Measurements from ENCODE around the gene GOLGA7B. TPM values are rescaled to one million over a fixed set of nuclear protein-coding genes. Genes with fewer than 3 reads are reported as not detected.

The GOLGA7B gene
- total RNA-seq, 1 donor from 2014 or later: under 0.01 TPM

DNA sequence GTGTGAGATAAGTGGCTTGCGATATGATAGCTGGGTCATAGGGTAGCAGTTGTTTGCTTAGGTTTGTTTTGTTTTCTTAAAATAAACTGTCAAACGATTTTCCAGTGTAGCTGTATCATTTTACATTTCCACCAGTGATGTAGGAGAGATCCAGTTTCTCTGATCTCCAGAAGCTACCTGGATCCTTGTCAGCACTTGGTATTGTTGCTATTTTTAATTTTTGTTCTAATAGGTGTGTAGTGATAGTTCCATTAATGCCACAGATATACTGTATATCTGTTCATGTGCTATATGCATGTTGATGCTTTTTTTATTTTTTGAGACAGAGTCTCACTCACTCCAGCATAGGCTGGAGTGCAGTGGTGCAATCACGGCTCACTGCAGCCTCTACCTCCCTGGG, 44.4 kb downstream of the GOLGA7B start:
- no peak for DNase-seq (ENCODE audit: low read depth in 2 of 2)

DNA sequence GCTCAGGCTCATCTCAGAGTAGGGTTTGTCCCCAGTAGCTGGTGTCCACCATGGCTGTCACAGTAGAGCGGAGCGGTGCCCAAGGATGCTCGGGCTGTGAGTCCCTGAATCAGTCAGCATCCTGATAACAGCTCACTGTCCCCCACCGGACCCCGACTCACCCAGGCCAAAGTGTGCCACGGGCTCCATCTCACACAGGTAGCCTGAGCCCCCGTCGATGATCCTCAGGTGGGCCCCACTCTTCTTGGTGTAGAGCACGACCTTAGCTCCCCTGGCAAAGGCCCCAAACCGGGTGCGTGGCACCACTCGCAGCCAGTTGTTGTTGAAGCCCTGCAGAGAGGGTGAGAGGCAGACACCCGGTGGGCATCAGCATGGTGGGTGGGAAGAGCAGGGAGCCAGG, 45.4 kb downstream of the GOLGA7B start:
- no peak for DNase-seq (ENCODE audit: low read depth in 2 of 2)

DNA sequence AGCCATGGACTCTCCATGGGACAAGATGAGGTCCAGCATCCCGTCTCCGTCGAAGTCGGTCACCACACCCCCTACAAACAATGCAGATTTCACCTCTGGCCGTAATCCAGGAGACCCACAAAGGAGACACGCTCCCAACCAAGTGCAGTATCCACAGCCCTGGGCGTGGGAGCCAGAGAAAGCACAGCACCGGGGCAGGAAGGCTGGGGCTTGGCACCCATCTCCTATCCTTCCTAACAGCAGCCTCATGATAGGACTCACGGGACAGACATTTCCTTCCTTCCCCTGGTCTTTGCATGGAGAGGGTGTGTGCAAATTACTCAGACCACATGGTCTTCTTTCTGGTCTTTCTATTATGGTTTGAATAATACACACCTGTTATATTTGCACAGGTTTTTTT, 46.3 kb downstream of the GOLGA7B start:
- DNase-seq (ENCODE audit: low read depth in 2 of 2): peak; percentile 92 to 97

DNA sequence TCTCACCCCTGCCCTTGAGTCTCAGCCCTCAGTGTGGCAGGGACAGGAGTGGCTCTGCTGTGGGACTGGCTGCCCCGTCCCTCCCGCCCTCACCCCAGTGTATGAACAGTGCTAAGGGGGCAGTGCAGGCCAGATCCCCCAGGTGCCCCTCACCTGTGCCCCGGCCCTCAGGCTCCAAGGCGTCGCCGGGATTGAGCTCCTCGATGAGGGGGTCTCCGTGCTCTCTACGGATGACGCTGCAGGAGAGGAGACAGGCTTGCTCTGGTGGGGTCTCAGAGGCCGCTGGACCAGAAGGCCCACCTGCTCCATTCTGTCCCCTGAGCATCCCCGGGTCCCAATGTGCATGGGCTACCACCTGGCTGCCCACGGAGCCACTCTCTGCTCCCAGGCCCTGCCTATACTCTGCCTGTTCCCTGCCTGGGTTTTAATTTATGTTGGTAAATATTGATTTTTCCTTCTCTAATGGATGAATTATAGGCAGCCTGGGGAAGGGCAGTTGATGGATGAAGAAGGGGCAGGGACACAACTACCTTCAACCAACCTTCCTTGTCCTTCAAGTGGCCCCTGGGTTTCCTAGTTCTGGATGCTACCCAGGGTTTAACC, 47.2 kb downstream of the GOLGA7B start:
- DNase-seq (ENCODE audit: low read depth in 2 of 2): no peak

DNA sequence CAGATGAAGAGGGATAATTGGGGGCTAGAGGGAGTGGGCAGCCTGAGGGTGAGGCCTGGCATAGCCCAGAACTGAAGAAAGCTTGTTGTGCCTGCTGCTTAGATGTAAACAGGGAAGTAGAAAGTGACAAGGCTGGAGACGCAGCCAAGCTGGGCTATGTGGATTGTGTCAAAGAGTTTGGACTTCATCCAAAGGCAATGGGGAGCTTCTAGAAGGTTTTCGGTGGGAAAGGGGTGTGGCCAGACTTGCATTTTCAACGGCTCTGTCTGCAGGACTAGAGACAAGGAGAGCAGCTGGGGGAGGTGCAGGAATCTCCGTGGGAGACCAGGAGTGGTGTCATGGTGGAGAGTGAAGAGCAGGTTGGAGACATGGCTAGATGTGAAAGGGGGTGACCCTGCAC, 48.8 kb downstream of the GOLGA7B start:
- DNase-seq (ENCODE audit: low read depth in 2 of 2): peak in 1 of 2 donors; percentile 52

DNA sequence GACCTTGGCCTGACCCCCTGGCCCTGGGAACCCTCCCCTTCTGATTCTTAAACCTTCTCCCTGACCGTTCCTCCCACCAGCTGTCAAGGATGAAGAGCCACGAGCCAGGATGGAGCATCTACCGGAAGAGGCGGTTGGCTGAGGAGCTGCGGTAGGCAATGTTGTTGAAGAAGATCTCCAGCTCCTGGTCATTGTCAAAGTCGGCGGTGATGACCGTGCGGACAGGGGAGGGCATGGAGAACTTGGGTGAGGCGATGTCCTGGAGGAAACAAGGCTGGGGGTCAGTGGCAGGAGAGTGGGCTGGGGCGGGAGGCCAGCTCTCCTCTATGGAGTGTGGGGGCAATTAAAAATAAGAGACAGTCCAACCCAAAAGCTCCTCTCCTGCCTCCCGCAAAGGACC, 51.7 kb downstream of the GOLGA7B start:
- no peak for DNase-seq (ENCODE audit: low read depth in 2 of 2)

DNA sequence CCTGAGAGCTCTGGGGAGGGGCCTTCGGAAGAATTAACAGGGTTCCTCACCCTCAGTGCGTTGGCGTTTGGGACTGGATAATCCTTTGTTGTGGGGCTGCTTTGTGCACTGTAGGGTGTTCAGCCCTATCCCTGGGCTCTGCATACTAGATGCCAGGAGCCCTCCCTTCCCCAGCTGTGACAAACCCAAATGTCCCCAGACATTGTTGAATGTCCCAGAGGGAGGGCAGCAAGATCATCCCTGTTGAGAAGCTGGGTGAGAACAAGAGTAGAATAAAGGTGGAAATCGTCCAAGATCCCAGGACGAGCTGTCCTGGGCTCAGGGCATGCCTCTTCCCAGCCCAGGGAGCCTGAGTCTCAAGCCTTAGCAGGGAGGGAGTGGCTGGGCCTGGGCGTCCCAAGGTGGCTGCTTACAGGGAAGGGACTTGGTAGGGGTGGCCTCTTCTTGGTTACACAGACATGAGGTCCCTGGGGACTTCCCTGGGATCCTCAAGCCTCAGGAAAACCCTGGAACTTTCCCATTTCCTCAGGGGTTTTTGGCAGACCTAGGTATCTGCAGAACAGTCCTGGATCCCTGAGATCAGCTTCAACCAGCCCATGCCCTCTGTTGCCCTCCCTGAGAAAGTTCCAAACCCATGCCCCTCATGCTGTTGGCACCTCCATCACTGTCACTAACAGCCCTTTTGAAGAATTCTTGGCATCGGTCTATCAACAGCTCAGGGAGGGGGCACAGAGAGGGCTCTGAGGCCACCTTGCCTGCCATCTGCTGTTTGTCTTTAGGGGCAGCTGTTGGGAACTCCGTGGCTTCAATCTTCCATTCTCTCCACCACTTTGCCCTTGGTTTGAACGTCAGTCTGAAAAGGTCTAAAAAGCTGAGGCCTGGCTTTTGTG, 53.7 kb downstream of the GOLGA7B start:
- no peak for DNase-seq (ENCODE audit: low read depth in 2 of 2)

DNA sequence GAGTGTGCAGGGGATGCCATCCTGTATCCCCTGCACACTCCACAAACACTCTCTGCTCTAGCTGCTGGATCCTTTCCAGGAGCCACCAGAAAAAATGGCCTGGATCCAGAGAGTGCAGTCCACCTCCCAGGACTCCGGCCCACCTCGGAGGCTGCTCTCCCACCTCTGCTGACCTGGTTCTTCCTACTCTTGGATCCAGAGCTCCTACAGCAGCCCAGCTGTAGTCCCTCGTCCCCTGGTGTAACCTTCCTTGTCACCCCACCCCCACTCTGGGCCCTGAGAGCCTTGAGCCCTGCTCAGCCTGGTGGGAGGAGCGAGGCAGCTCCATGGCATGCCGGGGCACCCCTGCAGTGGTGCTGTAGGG, 54.4 kb downstream of the GOLGA7B start:
- DNase-seq (ENCODE audit: low read depth in 2 of 2): no peak

DNA sequence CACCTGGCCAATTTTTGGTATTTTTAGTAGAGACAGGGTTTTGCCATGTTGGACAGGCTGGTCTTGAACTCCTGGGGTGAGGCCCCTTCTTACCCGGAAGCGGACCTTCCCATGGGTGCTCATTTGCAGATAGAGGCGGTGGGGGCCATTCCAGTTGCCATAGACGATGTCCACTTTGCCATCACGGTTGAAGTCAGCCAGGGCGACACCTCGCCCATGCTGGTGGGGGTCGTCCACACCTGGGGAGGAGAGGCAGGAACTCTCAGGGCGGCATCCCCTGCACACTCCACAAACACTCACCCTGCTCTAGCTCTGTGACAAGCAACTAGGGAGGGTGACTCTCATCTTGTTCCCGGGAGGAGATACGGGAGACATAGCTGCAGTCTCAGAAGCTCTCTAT, 54.9 kb downstream of the GOLGA7B start:
- no peak for DNase-seq (ENCODE audit: low read depth in 2 of 2)

DNA sequence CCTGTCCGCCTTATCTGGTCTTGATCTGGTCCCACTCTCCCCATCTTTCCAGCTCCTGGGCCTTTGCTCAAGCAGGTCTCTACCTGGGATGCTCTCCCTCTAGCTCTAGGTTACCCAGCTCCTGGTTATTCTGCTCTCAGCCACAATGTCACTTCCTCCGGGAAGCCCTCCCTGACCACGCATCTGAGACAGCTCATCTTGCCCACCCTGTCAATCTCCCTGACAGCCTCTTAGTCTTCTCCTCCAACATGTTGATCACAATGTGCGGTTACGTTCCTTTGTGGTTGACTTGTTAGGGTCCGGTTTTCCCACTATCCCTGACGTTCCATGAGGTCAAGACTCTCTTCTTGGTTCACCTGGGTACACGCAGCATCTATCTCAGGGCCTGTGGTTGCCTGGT, 55.6 kb downstream of the GOLGA7B start:
- DNase-seq (ENCODE audit: low read depth in 2 of 2): no peak

DNA sequence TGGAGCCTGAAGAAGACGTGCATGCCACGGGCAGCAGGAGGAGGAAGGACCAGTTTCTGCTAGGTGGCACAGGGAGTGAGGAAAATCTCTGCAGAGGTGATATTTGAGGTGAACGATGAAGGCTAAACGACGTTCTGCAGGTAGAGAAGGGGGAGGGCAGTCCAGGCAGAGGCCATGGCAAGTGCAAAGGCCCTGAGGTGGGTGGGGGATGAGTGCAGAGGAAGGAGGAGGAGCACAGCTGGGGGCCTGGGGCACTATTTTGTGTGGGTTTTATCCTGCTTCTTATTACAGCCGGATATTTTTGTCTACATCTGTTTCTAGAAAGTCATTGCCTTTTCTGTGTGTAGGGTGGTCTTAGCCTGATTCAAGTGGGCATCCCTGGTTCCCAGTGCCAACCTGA, 57.6 kb downstream of the GOLGA7B start:
- DNase-seq (ENCODE audit: low read depth in 2 of 2): no peak

DNA sequence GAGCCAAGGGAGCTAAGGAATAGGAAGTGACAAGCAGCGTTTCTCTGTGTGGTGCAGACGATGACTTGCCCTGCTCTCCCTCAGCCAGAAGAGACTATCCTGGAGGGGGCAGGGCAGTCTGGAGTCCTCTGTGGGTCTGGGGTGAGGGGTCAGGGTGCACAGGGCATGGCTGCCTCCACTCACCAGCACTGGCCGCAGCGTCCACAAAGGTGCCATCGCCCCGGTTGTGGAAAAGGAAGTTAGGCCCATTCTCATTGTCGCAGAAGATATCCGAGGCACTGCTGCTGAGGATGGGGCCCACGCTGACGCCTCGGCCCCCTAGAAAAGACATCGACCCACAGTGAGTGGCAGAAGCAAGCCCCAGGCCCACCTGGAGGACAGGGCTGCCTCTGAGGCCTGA, 58.2 kb downstream of the GOLGA7B start:
- no peak for DNase-seq (ENCODE audit: low read depth in 2 of 2)

DNA sequence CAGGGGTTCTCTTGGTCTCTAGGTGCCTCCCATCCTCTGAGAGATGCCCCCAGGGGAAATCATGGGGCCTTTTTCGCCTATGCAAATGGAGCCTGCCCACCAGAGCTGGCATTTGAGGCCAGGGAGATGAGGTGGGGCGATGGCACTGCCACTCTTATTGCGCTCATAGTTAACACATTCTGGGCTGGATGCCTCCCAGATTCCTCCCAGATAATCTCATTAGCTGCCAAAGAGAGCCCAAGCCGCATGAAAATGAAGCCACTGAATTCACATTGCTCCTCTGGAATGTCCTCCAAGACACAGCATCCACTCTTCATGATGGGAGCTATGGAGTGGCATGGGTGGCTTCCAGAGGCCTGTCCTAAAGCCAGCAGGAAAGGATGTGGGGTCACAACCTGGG, 61.0 kb downstream of the GOLGA7B start:
- no peak for DNase-seq (ENCODE audit: low read depth in 2 of 2)

DNA sequence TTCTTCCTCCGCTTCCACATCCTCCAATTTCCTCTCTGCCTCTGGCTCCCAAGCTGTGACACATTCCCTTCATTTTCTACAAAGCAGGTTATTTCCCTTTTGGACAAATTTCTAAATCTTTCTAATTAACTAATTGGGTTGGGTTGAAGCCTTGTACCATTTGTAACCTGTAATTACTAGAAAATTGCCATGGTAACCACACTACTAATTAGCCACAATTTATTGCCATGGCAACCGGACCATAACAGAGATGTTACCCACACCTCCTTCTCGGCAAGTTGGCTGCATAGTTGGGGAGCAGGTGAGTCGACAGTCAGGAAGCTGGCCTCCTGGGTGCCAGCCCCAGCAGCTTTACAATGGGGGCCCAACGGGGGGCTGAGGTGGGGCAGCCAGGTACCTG, 61.6 kb downstream of the GOLGA7B start:
- DNase-seq (ENCODE audit: low read depth in 2 of 2): no peak

DNA sequence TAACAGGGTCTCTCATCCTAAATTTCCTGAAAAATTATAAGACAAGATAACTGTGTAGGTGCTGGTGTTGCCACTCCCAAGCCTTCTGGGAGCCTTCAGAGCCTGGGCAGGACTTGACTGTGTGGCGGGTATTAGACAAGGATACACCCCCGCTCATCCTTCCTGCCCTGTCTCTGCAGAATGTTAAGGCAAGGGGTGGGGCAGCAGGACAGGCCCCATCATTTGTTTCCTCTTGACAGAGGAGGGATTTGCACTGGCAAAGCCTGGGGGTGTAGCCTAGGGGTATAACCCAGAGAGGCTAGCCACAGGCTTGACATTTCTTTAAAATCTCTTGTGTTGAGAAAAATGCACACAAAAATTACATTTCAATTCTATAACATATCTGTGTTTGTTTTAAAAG, 63.5 kb downstream of the GOLGA7B start:
- no peak for DNase-seq (ENCODE audit: low read depth in 2 of 2)

DNA sequence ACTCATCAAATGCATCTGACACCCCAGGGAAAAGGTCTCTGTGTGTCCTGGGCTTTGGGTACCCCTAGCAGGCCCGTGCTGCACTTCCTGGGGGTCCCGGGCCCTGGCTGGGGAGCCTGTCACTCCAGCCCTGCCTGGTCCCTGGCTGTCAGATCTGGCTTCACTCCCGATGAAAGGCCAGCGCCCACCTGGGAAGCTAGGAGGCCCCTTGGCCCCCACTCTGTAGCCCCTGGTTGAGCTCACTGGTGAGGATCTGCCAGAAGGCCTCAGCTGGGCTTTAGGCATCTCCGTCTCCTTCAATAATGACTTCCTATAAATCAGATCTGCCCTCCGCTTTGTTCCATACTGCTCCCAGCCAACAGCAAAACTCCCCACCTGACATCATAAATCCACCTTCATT, 64.0 kb downstream of the GOLGA7B start:
- DNase-seq (ENCODE audit: low read depth in 2 of 2): no peak

DNA sequence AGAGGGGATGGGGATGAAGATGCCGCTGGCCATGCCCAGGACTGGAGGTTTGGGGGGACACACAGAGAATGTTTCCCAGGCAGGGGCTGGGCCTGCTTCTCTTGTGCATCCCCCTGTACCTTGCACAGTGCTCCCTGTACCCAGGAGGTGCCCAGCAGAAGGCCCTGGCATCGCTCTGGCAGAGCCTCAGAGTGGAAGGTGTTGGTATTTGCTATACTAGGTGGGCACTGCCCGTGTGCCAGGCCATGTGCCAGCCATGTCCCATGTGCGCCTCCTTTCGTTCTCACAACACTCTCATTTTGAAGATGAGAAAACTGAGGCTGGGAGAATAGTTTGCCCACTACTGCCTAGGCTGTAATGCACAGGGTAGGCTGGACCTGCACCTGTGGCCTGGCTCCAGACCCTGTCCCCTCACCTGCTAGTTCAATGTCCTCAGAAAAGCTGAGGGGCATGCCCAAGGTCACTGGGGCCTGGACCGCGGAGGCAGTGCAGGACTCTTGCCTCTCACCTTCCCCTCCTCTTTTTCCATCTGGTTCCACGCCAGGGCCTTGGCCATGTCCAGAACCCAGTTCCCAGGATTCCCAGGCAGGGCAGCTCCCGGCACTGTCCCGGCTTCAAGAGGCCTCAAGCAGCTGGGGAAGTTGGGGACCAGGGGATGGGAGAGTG, 64.7 kb downstream of the GOLGA7B start:
- no peak for DNase-seq (ENCODE audit: low read depth in 2 of 2)

DNA sequence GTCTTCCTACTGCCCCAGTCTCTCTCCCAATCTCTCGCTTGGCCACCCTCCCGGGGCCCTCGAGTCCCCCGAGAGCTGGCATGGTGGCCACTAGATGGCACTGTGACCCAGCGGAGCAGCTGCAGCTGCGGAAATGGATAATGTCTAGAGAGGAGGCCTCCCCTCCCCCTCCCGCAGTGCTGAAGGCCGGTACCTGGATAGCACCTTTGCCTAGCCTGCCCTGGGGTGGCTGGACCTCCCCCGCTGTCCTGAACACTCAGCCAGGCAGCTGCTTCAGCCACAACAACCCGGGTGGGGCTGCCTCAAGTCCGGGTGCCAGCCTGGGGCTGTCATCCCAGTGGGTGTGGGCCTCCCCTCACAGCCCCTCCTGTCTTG, 65.2 kb downstream of the GOLGA7B start:
- peak; percentile 61 to 74 for DNase-seq (ENCODE audit: low read depth in 2 of 2)

DNA sequence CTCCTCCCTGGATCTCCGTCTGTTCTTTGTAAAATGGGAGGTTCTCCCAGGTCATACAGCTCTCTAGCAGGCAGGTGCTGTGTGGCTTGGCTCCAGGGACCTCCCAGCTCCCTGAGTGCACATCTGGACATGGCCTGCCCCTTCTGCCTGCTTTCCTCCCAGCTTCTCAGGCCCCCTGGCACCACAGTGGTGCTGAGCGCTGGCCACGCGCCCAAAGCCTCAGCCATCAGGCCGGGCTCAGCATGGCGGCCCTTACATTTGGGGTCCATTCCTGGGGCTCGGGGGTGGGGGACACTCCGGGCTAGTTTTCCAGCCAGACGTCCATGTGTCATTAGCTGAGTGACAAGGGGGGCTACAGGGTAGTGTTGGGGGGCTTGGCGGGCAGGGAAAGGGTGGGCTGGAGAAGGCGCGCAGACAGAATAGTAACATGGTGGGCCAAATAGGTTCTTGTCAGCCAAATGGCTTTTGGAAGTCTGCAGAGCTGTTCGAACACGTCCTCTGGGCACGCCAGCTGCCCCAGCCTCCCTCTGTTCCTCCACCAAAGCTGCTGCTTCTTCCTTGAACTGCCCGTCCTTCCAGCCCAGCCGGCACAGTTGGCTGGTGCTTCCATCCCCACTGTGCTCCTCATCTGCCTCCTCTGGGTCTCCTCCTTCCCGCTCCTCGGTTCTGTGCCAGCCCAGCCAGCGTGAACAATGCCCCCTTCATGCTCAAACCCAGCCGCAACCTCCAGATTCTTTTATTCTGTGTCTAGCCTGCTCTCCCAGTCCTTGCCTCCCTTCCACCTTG, 65.9 kb downstream of the GOLGA7B start:
- DNase-seq (ENCODE audit: low read depth in 2 of 2): no peak

DNA sequence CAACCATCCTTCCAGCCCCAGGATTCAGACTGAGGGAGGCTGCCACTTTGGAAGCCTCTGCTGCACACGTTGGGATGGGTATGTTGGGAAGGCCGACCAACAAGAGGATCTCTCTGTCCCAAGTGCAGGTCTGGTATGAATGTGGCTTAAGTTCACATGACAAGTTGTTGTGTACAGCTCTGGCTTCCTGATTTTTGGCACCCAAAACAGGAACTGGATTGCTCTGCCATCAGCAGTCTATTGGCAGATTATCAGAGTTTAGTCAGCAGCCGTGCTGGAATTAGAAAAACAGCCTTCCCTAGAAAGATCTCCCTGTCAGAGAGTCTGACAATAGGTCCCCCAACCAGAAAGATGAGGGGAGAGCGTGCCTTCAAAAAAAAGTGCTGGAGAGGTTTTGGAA, 66.9 kb downstream of the GOLGA7B start:
- peak in 1 of 2 donors; percentile 12 for DNase-seq (ENCODE audit: low read depth in 2 of 2)

DNA sequence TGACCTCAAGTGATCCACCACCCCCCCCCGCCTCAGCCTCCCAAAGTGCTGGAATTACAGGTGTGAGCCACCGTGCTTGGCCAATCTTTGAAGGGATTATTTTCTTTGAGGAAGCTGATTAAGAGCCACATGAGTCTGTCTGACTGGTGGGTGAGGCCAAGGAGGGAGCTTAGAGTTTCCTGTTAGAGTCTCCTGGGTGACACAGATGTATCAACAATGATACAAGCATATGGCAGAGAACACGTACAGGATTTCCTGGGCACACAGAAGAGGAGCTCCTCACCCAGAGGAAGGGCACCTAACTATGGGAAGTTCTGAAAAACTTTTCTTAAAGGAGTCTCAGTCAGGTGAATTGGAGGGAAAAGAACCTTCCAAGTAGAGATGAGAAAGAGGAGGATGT, 69.4 kb downstream of the GOLGA7B start:
- peak in 1 of 2 donors; percentile 24 for DNase-seq (ENCODE audit: low read depth in 2 of 2)

DNA sequence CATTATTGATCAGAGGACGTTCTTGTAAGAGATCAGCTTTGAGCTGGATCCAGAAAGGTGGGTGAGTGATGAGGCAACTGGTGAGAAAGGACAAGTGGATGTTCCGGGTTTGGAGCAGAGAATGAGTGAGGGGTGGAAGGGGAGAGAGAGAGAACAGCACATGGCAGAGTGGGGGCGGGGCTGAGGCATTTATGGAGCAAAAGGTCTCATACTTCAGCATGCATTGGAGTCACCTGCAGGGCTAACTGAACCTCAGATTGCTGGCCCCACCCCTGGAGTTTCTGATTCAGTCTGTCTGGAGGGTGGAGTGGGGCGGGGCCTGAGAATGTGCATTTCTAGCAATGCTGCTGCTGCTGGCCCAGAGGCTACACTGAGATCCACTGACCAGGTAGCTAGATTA, 71.2 kb downstream of the GOLGA7B start:
- DNase-seq (ENCODE audit: low read depth in 2 of 2): no peak
